Vagina (tissue), 2 donors: Measurements from ENCODE around the gene ADORA2A.

Experiments used
- CTCF ChIP-seq, 3 experiments: fragments of 450-650 bp in 2 of 3; fragments of 200-600 bp in 1 of 3; sonication (generic) in 1 of 3; IDR thresholded peaks; one replicate each; pipeline ENCODE4 v1.5.1; 2017 to 2019; ENCODE audit warnings: antibody characterized with exemption in 3 of 3, mild to moderate bottlenecking in 2 of 3, moderate library complexity in 2 of 3
- POLR2A ChIP-seq, 2 donors: fragments of 450-650 bp; IDR thresholded peaks; one replicate each; pipeline ENCODE4 v1.6.1; 2017; ENCODE audit warnings: antibody characterized with exemption in 2 of 2, mild to moderate bottlenecking in 2 of 2, moderate library complexity in 2 of 2

- TF ChIP-seq CTCF (IDR thresholded peaks at IDR 0.05) (no peak), POLR2A (IDR thresholded peaks at IDR 0.05) (no peak)
These were observed 9.2 kb downstream of the ADORA2A start for GRCh38 chr22:24436553-24436952.
